HEK293T (cell line): ENCODE data around the gene KXD1.
"Not testable (repeated sequence)": the region's sequence is repeated elsewhere in the genome, so short reads cannot be mapped to it uniquely, and the experiment has no call there.

Source experiments
- CTCF ChIA-PET: fragments of 350-600 bp; formaldehyde crosslinking; extraction: SDS; loops from one replicate; lab custom pipeline; 2021; ENCODE audit warnings: antibody characterized with exemption, inconsistent platforms; lab: Yijun Ruan, JAX
- POLR2A ChIA-PET: fragments of 350-600 bp; formaldehyde crosslinking; extraction: SDS; loops from one replicate; lab custom pipeline; 2020; ENCODE audit warnings: antibody characterized with exemption, inconsistent platforms; lab: Yijun Ruan, JAX
- DNase-seq: peaks from one replicate; pipeline ENCODE4 v3.0.0; 2012; ENCODE audit warnings: mixed read lengths; ENCODE audit errors: extremely low spot score
- ARNT ChIP-seq: fragments of 450-650 bp; IDR thresholded peaks from 2 replicates; pipeline ENCODE4 v1.6.1; 2017; ENCODE audit warnings: mild to moderate bottlenecking
- BHLHE40 ChIP-seq: fragments of 450-650 bp; IDR thresholded peaks from 2 replicates; pipeline ENCODE4 v1.6.1; 2016; ENCODE audit warnings: mild to moderate bottlenecking, moderate library complexity, borderline replicate concordance
- CTBP1 ChIP-seq: fragments of 450-650 bp; IDR thresholded peaks from 2 replicates; pipeline ENCODE4 v1.6.1; 2016; ENCODE audit warnings: borderline replicate concordance
- ELF4 ChIP-seq: fragments of 450-650 bp; IDR thresholded peaks from 2 replicates; pipeline ENCODE4 v1.6.1; 2017; ENCODE audit warnings: antibody characterized with exemption
- FOXA1 ChIP-seq: fragments of 450-650 bp; IDR thresholded peaks from 2 replicates; pipeline ENCODE4 v1.6.1; 2016; ENCODE audit warnings: mild to moderate bottlenecking
- FOXK2 ChIP-seq: fragments of 450-650 bp; IDR thresholded peaks from 2 replicates; pipeline ENCODE4 v1.6.1; 2016; ENCODE audit warnings: mild to moderate bottlenecking
- FOXM1 ChIP-seq: fragments of 450-650 bp; IDR thresholded peaks from 2 replicates; pipeline ENCODE4 v1.6.1; 2017; ENCODE audit warnings: mild to moderate bottlenecking, borderline replicate concordance
- HDGF ChIP-seq: fragments of 450-650 bp; IDR thresholded peaks from 2 replicates; pipeline ENCODE4 v1.6.1; 2017; ENCODE audit warnings: antibody characterized with exemption, borderline replicate concordance
- L3MBTL2 ChIP-seq: fragments of 450-650 bp; conservative IDR thresholded peaks from 2 replicates; pipeline ENCODE4 v1.6.1; 2016; ENCODE audit warnings: mild to moderate bottlenecking
- LEF1 ChIP-seq: fragments of 450-650 bp; IDR thresholded peaks from 2 replicates; pipeline ENCODE4 v1.6.1; 2017; ENCODE audit warnings: mild to moderate bottlenecking, borderline replicate concordance
- NFRKB ChIP-seq: fragments of 450-650 bp; IDR thresholded peaks from 2 replicates; pipeline ENCODE4 v1.6.1; 2016; ENCODE audit warnings: mild to moderate bottlenecking, moderate library complexity
- SP1 ChIP-seq: fragments of 450-650 bp; IDR thresholded peaks from 2 replicates; pipeline ENCODE4 v1.6.1; 2017
- SUZ12 ChIP-seq: fragments of 450-650 bp; IDR thresholded peaks from 2 replicates; pipeline ENCODE4 v1.6.1; 2016; ENCODE audit warnings: mild to moderate bottlenecking
- TARDBP ChIP-seq: fragments of 450-650 bp; IDR thresholded peaks from 2 replicates; pipeline ENCODE4 v1.6.1; 2016
- ZNF384 ChIP-seq: fragments of 450-650 bp; IDR thresholded peaks from 2 replicates; pipeline ENCODE4 v1.6.1; 2016
- TF ChIP-seq, protein P1 (sequence below): fragments of 450-650 bp; IDR thresholded peaks from 2 replicates; pipeline ENCODE4 v1.6.1; 2016

The KXD1 gene

DNA sequence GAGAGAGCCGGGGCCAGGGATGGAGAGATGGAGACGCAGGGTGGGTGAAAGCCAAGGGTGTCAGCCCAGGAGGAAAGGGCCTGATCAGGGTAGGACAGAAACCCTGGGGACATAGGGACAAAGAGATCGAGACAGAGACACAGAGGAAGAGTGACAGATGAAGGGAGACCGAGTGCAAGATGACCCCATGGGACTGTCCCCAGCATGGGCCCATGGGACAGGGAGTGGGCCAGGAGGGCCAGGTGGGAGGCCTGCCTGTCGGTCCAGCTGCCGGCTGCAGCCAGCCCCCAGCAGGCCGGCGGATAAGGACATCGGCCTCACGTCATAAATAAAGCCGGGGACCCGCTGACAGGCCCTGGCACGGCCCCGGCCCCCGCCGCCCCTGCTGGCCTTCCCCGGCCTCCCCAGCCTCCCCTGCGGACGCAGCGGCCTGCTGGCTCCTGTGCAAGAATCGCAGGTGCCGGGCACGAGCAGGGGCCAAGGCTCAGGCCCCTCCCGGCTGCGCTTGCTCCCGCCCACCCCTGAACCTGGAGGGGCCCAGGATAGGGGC is 37.2 kb downstream of the KXD1 start:
- ChIA-PET CTCF (interaction anchor here (0.6 to 1.3 kb wide), 3 partner anchors 20 to 252 kb away, joined by 3 to 5 read pairs (median 5); no protein-coding TSS in a partner anchor), POLR2A (interaction anchor here (1.0 to 1.3 kb wide), 2 partner anchors 80 to 252 kb away, joined by 3 to 4 read pairs; no protein-coding TSS in a partner anchor)
- TF ChIP-seq FOXA1 (no peak), TARDBP (no peak), SP1 (no peak), BHLHE40 (no peak), SUZ12 (no peak), LEF1 (no peak), NFRKB (no peak), FOXK2 (no peak), ELF4 (no peak), CTBP1 (no peak), FOXM1 (no peak), ZNF384 (no peak)
- peak; percentile 10 for DNase-seq

GRCh38 chr19:18595475-18595874 is 37.8 kb downstream of the KXD1 start:
- TF ChIP-seq L3MBTL2 (no peak), FOXM1 (no peak), FOXA1 (no peak), SUZ12 (no peak), BHLHE40 (no peak), SP1 (no peak), NFRKB (no peak), ARNT (no peak), TARDBP (no peak), CTBP1 (no peak), FOXK2 (no peak), ZNF384 (no peak), LEF1 (no peak), ELF4 (no peak), HDGF (no peak)
- TF ChIP-seq, protein P1, sequence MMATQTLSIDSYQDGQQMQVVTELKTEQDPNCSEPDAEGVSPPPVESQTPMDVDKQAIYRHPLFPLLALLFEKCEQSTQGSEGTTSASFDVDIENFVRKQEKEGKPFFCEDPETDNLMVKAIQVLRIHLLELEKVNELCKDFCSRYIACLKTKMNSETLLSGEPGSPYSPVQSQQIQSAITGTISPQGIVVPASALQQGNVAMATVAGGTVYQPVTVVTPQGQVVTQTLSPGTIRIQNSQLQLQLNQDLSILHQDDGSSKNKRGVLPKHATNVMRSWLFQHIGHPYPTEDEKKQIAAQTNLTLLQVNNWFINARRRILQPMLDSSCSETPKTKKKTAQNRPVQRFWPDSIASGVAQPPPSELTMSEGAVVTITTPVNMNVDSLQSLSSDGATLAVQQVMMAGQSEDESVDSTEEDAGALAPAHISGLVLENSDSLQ = no peak
- peak; percentile 4 for DNase-seq
- ChIA-PET CTCF (no interaction called here), POLR2A (interaction anchor here (1.3 kb wide), 1 partner anchor 79 kb away, joined by 3 read pairs; no protein-coding TSS in a partner anchor)

- peak; percentile 71 for DNase-seq
- ChIA-PET CTCF (interaction anchor here (0.9 kb wide), 1 partner anchor 76 kb away, joined by 3 read pairs; no protein-coding TSS in a partner anchor), POLR2A (interaction anchor here (1.1 kb wide), 1 partner anchor 25 kb away, joined by 3 read pairs; the partner anchor contains the start of gene UBA52)
- TF ChIP-seq, protein P1 = no peak
- TF ChIP-seq ARNT (no peak), LEF1 (no peak), FOXK2 (no peak), HDGF (no peak), FOXM1 (no peak)
Measured at GRCh38 chr19:18596752-18597157, 39.1 kb downstream of the KXD1 start.

GRCh38 chr19:18597809-18598660 is 40.4 kb downstream of the KXD1 start:
- TF ChIP-seq FOXK2 (no peak), SUZ12 (no peak), ARNT (no peak), SP1 (no peak), NFRKB (no peak), ZNF384 (no peak)
- TF ChIP-seq, protein P1 = no peak
- POLR2A ChIA-PET = no interaction called here
- CTCF ChIA-PET = interaction anchor here (0.9 kb wide), 1 partner anchor 74 kb away, joined by 3 read pairs; no protein-coding TSS in a partner anchor
- DNase-seq = peak; percentile 3

DNA sequence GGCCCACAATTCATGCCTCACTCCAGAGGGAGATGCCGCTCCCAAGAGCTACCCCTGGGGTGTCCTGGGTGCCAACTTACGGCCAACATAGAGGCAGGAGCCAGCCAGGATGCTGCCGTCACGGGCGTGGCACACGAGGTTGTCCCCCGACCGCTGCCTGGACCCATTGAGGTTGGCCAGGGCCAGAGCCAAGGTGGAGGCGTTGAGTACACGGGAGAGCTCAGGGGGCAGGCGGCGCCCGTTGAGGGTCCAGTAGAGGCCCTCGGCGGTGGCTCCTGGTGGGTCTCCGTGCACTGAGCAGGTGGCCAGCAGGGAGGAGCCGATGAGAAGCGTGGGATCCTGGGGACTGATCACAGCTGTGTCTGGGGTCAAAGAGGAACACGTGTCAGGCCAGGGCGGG is 41.8 kb downstream of the KXD1 start:
- peak; percentile 4 for DNase-seq
- TF ChIP-seq ELF4 = no peak
- no peak for TF ChIP-seq SUZ12
- TF ChIP-seq L3MBTL2 = no peak
- no peak for TF ChIP-seq FOXM1
- no peak for TF ChIP-seq ZNF384
- TF ChIP-seq BHLHE40 = no peak
- TF ChIP-seq, protein P1 = no peak
- no peak for TF ChIP-seq FOXK2
- TF ChIP-seq LEF1 = no peak
- no peak for TF ChIP-seq FOXA1
- TF ChIP-seq NFRKB = no peak
- no peak for TF ChIP-seq ARNT
- TF ChIP-seq TARDBP = no peak
- TF ChIP-seq HDGF = no peak
- TF ChIP-seq CTBP1 = no peak
- TF ChIP-seq SP1 = no peak
- CTCF ChIA-PET = no interaction called here
- POLR2A ChIA-PET = no interaction called here

GRCh38 chr19:18600692-18601397 is 43.2 kb downstream of the KXD1 start:
- DNase-seq, POLR2A ChIA-PET: not testable (repeated sequence)
- CTCF ChIA-PET = interaction anchor here (0.7 kb wide), 1 partner anchor 266 kb away, joined by 3 read pairs; no protein-coding TSS in a partner anchor
